T-helper 2 cell treated with Interferon-gamma antibody and Interleukin-4, amounts not matched to agents 5 μg/mL and 100 μg/mL, for 36 hours (primary cell): ENCODE data around the gene EIF3L.
A peak's percentile ranks its signal among the peaks of the same experiment; 100 is the strongest.

Experiments
- DNase-seq: peaks from one replicate; pipeline ENCODE4 v3.0.0; 2021; ENCODE audit warnings: low spot score
- H3K27ac Mint-ChIP-seq: one replicate; pipeline ENCODE4 v1.8.0; 2021; ENCODE audit warnings: mild to moderate bottlenecking, mixed read lengths
- H3K27me3 Mint-ChIP-seq: one replicate; pipeline ENCODE4 v1.8.0; 2021; ENCODE audit warnings: low read depth, mixed read lengths
- H3K36me3 Mint-ChIP-seq: one replicate; pipeline ENCODE4 v1.8.0; 2021; ENCODE audit warnings: low read depth, mixed read lengths
- H3K4me1 Mint-ChIP-seq: one replicate; pipeline ENCODE4 v1.8.0; 2021; ENCODE audit warnings: low read depth, mixed read lengths
- H3K4me3 Mint-ChIP-seq: one replicate; pipeline ENCODE4 v1.8.0; 2022; ENCODE audit warnings: mild to moderate bottlenecking, moderate library complexity, mixed read lengths
- H3K9me3 Mint-ChIP-seq: one replicate; pipeline ENCODE4 v1.8.0; 2021; ENCODE audit warnings: mixed read lengths

The EIF3L gene

DNA sequence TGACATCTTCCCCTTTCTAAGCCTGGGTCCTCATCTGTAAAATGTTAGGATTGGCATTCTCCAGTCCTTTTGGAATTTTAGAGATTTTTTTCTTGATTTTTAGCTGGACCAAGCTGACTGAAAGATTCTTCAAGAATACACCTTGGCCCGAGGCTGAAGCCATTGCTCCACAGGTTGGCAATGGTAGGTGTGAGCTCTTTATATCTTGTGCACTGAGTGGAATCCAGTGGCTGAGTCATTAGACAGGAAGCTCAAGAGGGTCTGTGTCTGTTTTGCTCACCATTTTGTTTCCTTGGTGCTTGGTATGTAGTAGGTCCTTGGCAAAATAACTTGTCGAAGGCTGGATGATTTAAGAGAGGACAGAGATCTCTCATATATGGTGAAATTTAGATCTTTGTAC, 6.2 kb downstream of the EIF3L start:
- no peak overlapping the region for H3K4me3 Mint-ChIP-seq
- H3K36me3 Mint-ChIP-seq: peaks cover 62% of the 10 kb centered on the region
- H3K27ac Mint-ChIP-seq: peak overlapping the region; percentile 26
- no peaks in the 10 kb centered on the region for H3K9me3 Mint-ChIP-seq
- peaks cover 22% of the 10 kb centered on the region for H3K4me1 Mint-ChIP-seq
- H3K27me3 Mint-ChIP-seq: no peaks in the 10 kb centered on the region
- DNase-seq: no peak

DNA sequence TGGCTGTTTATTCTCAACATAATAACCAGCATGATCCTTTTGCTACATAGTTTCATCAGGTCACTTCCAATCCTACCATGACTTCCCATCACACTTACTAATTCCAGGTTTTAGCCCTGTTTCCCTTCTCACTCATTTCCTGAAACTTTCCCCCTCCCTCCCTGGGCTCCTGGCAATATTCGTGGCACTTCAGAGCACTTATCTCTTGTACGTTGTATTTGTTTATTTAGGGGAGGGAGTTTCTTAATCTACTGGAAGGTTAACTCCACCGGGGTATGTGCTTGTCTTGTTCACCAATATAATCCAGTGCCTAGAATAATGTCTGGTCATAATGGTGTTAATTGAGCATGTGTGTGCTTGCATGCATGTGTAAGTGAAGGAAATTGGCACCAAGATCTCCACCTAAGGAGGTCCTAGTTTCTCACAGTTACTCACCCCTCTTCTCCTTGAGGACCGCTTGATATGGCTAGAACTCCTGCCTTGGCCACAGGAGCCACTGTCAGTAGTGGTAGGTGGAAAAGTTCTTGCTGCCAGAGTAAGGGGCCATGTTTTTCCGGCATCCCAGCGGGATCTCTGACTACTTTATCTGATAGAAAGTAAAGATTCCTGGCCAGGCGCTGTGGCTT, 11.7 kb downstream of the EIF3L start:
- Mint-ChIP-seq H3K27me3 (no peaks in the 10 kb centered on the region), H3K36me3 (peaks cover 64% of the 10 kb centered on the region), H3K27ac (no peak overlapping the region), H3K4me3 (no peak overlapping the region), H3K4me1 (peaks cover 6% of the 10 kb centered on the region), H3K9me3 (no peaks in the 10 kb centered on the region)
- DNase-seq: no peak

DNA sequence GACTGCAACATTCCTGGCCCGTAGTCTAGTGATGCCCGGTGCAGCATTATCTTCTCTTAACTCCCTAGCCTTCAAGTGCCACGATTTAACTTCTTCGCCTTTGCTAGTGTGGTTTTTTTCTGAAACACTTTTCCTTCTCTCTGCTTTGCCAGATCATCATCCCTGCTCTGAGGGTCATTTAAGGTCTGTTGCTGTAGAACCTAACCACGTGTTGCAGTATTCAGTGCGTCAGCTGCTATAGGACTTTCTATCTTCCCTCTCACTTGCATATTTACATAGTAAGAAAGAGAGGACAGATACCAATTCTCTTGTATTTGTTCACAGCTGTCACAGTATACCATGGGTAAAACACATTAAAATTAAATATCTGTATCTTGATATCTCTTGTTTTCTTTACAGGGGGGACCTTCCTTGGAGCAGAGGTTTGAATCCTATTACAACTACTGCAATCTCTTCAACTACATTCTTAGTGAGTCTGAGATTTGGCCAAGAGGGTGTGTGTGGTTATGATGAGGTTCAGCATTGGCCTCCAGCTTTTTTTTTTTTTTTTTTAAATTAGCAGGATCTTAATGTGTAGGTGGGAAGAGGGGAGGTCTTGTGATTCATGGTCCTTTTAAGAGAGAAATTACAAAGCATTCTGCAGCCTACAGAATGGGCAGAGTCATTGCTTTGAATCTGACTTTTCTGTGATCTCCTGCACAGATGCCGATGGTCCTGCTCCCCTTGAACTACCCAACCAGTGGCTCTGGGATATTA, 13.5 kb downstream of the EIF3L start:
- Mint-ChIP-seq H3K27me3 (no peaks in the 10 kb centered on the region), H3K4me3 (no peak overlapping the region), H3K4me1 (peaks cover 6% of the 10 kb centered on the region), H3K9me3 (no peaks in the 10 kb centered on the region), H3K27ac (no peak overlapping the region), H3K36me3 (peaks cover 60% of the 10 kb centered on the region)
- no peak for DNase-seq

DNA sequence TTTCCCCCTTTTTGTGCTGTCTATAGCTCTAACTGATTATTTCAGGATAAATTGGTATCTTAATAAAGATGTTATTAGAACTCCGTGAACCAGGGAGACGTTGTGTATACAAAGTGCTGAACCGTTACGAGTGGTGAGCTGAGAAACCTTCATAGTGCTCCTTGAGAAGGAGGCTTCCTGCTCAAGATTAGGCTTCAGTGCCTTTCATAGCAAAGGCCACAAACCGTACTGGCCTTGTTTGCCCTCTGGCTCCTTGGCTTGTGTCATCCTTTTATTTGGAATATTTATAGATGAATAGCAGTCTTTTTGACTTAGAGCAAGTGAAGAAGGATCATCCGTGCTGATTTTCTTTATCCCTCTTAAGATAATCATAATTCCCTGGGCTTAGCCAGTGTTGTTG, 16.3 kb downstream of the EIF3L start:
- Mint-ChIP-seq H3K27me3 (no peaks in the 10 kb centered on the region), H3K9me3 (no peaks in the 10 kb centered on the region), H3K4me3 (no peak overlapping the region), H3K4me1 (peaks cover 3% of the 10 kb centered on the region), H3K36me3 (peaks cover 60% of the 10 kb centered on the region), H3K27ac (no peak overlapping the region)
- no peak for DNase-seq

DNA sequence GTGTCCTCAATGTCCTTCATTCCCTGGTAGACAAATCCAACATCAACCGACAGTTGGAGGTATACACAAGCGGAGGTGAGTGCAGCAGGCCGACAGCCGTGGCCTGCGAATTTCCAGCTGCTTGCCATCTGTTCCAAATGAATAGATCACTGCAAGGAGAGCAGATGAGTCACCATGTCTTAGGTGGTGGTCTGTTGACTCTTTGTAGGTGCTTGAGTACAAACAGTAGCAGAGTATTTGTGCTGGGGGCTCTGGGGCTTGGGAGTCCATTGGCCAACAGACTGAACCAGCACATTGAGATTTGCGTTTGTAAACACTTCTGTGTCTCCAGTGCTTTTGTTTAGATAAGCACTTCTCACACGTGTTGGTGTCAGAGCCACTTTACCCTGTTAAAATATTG, 21.1 kb downstream of the EIF3L start:
- Mint-ChIP-seq H3K27ac (no peak overlapping the region), H3K9me3 (no peaks in the 10 kb centered on the region), H3K4me1 (peaks cover 1% of the 10 kb centered on the region), H3K27me3 (no peaks in the 10 kb centered on the region), H3K4me3 (no peak overlapping the region), H3K36me3 (peaks cover 49% of the 10 kb centered on the region)
- DNase-seq: no peak

DNA sequence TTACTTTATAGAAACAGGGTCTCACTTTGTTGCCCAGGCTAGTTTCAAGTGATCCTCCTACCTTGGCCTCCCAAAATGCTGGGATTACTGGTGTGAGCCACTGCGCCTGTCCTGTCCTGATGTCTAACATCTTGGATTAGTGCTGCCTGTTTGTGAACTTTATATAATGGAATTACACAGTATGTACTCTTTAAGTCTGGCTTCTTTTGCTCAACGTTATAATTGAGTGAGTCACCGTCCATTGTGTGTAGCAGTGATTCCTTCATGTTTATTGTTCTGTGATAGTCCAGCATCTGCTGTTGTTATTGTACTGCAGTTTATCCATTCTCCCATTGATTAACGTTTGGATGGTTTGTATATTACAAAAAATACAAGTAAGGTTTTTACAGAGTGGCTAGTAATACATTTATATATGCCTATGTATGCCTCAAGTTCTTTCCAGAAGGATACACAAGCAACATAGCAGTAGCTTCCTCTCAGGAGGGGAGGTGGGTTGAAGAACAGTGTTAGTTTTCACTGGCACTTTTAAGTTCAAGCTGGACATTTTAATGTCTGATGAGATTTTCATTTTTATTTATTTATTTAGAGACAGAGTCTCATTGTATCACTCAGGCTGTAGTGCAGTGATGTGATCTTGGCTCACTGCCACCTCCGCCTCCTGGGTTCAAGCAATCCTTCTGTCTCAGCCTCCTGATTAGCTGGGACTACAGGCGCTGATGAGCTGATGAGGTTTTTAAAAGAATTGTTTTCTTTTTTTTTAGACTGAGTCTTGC, 31.6 kb downstream of the EIF3L start:
- H3K4me3 Mint-ChIP-seq: no peak overlapping the region
- H3K27ac Mint-ChIP-seq: no peak overlapping the region
- peaks cover 52% of the 10 kb centered on the region for H3K36me3 Mint-ChIP-seq
- H3K27me3 Mint-ChIP-seq: no peaks in the 10 kb centered on the region
- no peaks in the 10 kb centered on the region for H3K4me1 Mint-ChIP-seq
- DNase-seq: no peak
- no peaks in the 10 kb centered on the region for H3K9me3 Mint-ChIP-seq

DNA sequence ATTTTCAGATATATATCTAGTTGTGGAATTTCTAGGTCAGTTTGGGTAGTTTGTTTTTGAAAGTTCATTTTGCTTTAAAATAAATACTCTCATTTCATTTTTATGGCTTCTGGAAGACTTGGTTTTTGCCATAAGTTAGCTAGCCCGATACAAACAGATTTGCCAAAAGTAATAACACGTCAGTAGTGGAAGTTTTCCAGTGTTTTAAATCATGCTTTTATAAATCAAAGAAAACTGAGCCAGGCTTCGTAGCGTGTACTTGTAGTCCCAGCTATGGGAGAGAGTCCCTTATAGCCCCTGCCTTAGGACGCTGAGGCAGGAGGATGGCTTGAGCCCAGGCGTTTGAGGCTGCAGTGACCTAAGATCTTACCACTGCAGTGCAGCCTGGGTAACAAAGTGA, 35.2 kb downstream of the EIF3L start:
- H3K4me1 Mint-ChIP-seq: no peaks in the 10 kb centered on the region
- H3K27me3 Mint-ChIP-seq: no peaks in the 10 kb centered on the region
- DNase-seq: no peak
- H3K27ac Mint-ChIP-seq: no peak overlapping the region
- no peaks in the 10 kb centered on the region for H3K9me3 Mint-ChIP-seq
- H3K4me3 Mint-ChIP-seq: no peak overlapping the region
- H3K36me3 Mint-ChIP-seq: peaks cover 45% of the 10 kb centered on the region

DNA sequence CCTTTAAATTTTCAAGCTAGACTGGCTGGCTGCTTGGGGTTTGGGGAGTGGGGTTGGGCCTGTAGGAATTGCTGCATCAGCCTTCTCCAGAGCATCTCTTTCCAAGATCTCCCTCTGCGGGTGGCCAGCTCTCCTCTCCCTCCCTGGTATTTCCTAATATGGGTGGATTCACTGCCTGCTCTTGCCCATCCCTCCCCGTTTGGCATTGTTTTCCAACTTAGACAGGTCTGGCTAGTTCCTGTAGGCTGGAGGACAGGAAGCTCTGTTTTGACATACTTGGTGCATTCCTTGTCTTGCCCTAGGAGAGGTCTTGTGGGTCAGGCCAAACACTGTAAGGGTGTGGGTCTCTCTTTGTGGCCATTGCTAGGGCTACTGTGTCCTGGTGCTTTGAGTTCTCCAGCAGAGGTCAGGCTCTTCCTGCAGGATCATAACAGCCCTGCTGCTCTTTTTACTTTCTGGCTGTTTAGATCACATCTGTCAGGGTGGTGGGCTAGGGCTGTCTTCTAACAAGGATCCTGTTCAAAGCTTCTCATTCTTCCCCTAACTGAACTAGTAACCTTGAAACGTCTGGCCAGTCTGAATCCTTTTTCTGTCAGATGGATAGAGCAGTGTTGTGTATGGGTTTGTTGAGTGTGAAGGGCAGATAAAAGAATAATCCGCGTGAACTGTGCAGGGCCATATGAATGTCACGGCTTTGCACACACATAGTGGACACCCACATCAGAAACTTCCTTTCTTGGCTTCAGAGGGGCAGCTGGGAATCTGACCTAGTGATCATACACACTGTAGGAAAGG, 38.6 kb downstream of the EIF3L start:
- Mint-ChIP-seq H3K4me3 (no peak overlapping the region), H3K4me1 (no peaks in the 10 kb centered on the region), H3K9me3 (no peaks in the 10 kb centered on the region), H3K36me3 (peaks cover 40% of the 10 kb centered on the region), H3K27me3 (no peaks in the 10 kb centered on the region), H3K27ac (peak overlapping the region; percentile 29)
- no peak for DNase-seq

DNA sequence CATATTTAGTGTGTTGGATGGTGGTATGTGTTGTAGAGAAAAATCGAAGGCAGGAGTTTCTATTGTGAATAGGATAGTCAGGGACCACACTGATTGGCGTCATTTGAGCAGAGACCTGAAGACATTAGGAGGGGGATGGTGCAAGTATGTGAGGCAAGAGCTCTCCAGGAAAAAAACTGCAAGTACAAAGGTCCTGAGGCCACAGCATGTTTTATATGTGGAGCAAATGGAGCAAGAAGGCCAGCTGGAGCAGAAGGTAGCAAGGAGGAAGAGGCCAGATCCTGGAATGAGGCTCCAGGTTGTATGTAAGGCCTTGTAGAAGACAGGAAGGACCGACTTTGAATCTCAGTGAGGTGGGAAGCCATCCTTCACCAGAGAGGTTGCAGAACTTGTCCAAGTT, 42.7 kb downstream of the EIF3L start:
- Mint-ChIP-seq H3K27ac (no peak overlapping the region), H3K9me3 (no peaks in the 10 kb centered on the region), H3K27me3 (no peaks in the 10 kb centered on the region), H3K4me1 (peaks cover 18% of the 10 kb centered on the region), H3K4me3 (no peak overlapping the region), H3K36me3 (peaks cover 30% of the 10 kb centered on the region)
- no peak for DNase-seq

DNA sequence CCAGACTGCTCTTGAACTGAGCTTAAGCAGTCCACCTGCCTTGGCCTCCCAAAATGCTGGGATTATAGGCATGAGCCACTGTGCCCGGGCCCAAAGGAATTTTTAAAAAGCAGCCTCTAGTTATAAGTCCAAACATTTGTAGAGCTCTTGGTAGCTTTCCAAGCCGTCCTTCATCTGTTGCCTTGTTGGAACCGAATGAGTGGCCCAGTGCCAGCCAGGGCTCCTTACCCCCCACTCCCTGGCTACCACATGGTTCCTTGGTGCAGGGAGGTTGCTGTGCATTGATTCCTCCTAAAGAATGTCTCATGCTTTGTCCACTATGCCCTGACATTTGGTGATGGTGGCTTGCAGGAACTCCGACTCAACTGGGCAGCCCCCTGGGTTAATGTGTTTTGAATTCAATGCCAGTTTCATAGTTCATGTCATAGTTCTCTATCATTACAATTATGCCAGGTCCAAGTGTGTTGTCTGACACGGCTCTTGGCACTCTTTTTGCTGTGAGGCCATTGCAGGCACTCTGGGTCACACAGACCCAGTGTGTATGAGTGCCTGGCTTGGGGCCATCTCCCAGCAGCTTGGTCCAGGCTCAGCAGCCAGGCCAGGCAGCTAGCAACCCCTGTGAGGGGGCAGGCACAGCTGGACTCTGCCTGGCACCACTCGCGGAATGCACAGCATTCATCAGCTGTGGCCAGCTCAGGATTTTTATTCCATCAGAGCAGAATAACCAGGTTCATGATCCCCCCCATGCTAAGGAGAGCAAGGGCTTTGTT, 43.5 kb downstream of the EIF3L start:
- H3K4me1 Mint-ChIP-seq: peaks cover 20% of the 10 kb centered on the region
- DNase-seq: no peak
- H3K9me3 Mint-ChIP-seq: no peaks in the 10 kb centered on the region
- peaks cover 26% of the 10 kb centered on the region for H3K36me3 Mint-ChIP-seq
- no peaks in the 10 kb centered on the region for H3K27me3 Mint-ChIP-seq
- H3K27ac Mint-ChIP-seq: no peak overlapping the region
- no peak overlapping the region for H3K4me3 Mint-ChIP-seq

DNA sequence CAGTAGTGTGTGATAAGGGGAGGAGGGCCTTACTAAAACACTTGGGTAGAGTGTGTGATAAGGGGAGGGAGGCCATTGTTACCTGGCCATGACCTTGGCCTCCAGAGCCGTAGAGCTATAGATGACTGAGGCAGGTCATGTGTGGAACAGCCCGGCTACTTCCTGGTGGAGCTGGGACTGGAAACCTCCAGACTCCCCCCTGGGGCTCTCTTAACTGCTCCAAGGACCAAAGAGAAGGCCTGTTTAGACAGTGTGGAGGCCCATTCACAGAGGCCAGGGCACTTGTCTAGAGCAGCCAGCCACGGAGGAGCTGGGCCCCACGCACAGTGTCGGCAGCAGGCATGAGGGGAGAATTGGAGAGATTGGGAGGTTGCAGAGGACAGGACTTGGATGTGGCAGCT, 44.4 kb downstream of the EIF3L start:
- H3K4me3 Mint-ChIP-seq: no peak overlapping the region
- H3K27ac Mint-ChIP-seq: peak overlapping the region; percentile 86
- no peaks in the 10 kb centered on the region for H3K9me3 Mint-ChIP-seq
- H3K4me1 Mint-ChIP-seq: peaks cover 22% of the 10 kb centered on the region
- peaks cover 17% of the 10 kb centered on the region for H3K36me3 Mint-ChIP-seq
- no peak for DNase-seq
- H3K27me3 Mint-ChIP-seq: no peaks in the 10 kb centered on the region

DNA sequence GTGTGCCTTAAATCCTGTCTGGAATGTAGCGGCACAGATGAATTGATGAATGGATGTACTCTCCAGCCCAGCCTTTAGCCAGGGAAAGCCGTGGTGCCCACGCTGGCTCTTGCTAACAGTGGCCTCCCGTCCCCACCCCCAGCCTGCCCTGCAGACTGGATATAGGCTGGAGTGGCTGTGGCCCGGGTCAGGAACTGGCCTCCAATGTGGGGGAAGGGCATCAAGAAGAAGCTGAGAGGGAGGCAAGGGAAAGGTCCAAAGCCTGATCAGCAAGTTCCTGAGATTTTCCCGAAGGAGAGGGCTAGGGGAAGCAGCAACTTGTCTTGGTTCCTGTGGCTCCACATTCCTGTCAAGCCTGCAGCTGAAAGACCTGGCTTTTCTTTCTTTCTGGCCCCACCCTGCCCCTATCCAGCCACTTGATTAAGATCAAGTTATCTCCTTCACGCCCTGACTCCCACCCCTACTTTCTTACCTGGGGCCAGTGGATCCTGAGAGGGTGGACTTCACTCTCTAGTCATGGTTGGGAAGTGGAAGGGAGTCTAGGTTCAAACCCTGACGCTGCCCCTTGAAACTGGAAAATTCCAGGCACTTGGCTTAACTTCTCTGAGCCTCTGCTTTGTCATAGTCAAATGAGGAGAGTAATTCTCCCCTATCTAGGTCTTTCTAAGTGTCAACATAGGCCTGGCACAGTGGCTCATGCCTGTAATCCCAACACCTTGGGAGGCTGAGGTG, 45.9 kb downstream of the EIF3L start:
- H3K9me3 Mint-ChIP-seq: no peaks in the 10 kb centered on the region
- no peak for DNase-seq
- peaks cover 22% of the 10 kb centered on the region for H3K4me1 Mint-ChIP-seq
- H3K27me3 Mint-ChIP-seq: no peaks in the 10 kb centered on the region
- peak overlapping the region; percentile 62 for H3K27ac Mint-ChIP-seq
- no peak overlapping the region for H3K4me3 Mint-ChIP-seq
- peaks cover 11% of the 10 kb centered on the region for H3K36me3 Mint-ChIP-seq

DNA sequence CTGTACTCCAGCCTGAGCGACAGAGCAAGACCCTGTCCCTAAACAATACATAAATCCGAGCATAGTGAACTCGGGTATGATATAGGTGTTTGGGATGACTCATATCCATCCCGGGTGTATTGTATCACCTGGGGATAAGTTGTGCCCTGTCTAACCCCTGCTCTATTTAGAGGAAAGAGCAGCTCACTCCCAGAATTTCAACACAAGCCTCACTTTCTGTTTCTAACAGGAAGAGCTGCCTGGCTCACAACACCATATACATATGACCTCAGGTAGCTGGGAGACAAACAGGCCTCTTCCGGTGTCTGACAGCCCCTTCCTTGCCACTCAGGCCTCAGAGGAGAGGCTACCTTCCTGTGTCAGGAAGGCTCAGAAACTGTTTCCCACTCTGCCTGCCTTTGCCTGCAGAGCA, 47.0 kb downstream of the EIF3L start:
- Mint-ChIP-seq H3K4me1 (peaks cover 22% of the 10 kb centered on the region), H3K9me3 (no peaks in the 10 kb centered on the region), H3K36me3 (peaks cover 10% of the 10 kb centered on the region), H3K27ac (peak overlapping the region; percentile 93), H3K4me3 (peak overlapping the region; percentile 74), H3K27me3 (no peaks in the 10 kb centered on the region)
- peak; percentile 44 for DNase-seq
